GM23338 (cell line): ENCODE measurements around the gene FASN.
"Not testable (repeated sequence)": the region's sequence is repeated elsewhere in the genome, so short reads cannot be mapped to it uniquely, and the experiment has no call there.

Source experiments
- EZH2 ChIP-seq: fragments of 200-600 bp; sonication (generic); IDR thresholded peaks from one replicate; pipeline ENCODE4 v1.8.0; 2017; ENCODE audit warnings: antibody characterized with exemption, mild to moderate bottlenecking, low read depth; ENCODE audit not compliant: unreplicated experiment
- POLR2AphosphoS5 ChIP-seq: IDR thresholded peaks from 2 replicates; pipeline ENCODE4 v1.6.1; 2016; ENCODE audit warnings: antibody characterized with exemption, low read depth
- TF ChIP-seq, protein P1 (sequence below), 2 experiments: fragments of 200-600 bp in 1 of 2; sonication (generic) in 1 of 2; conservative IDR thresholded peaks; 2 replicates each; pipeline versions ENCODE4 v1.5.1 to v1.6.1; 2016 to 2017; ENCODE audit warnings: antibody characterized with exemption in 2 of 2, low read depth in 2 of 2, mild to moderate bottlenecking in 2 of 2, moderate library complexity in 1 of 2

GRCh38 chr17:82038796-82039409 is 59.1 kb downstream of the FASN start:
- TF ChIP-seq, protein P1, sequence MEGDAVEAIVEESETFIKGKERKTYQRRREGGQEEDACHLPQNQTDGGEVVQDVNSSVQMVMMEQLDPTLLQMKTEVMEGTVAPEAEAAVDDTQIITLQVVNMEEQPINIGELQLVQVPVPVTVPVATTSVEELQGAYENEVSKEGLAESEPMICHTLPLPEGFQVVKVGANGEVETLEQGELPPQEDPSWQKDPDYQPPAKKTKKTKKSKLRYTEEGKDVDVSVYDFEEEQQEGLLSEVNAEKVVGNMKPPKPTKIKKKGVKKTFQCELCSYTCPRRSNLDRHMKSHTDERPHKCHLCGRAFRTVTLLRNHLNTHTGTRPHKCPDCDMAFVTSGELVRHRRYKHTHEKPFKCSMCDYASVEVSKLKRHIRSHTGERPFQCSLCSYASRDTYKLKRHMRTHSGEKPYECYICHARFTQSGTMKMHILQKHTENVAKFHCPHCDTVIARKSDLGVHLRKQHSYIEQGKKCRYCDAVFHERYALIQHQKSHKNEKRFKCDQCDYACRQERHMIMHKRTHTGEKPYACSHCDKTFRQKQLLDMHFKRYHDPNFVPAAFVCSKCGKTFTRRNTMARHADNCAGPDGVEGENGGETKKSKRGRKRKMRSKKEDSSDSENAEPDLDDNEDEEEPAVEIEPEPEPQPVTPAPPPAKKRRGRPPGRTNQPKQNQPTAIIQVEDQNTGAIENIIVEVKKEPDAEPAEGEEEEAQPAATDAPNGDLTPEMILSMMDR (conservative IDR thresholded peaks at IDR 0.05; ENCODE audit: low read depth in 2 of 2), result not testable (repeated sequence)
- not testable (repeated sequence) for TF ChIP-seq POLR2AphosphoS5, EZH2
